CD14-positive monocyte (primary cell): Measurements from ENCODE around the gene RALA. TPM values are rescaled to one million over a fixed set of nuclear protein-coding genes. Genes with fewer than 3 reads are reported as not detected.
A peak's percentile ranks its signal among the peaks of the same experiment; 100 is the strongest.

Source experiments
- DNase-seq, 3 donors: peaks; one replicate each; pipeline ENCODE4 v3.0.0-alpha.2; 2011 to 2022
- H2AFZ ChIP-seq: 2 replicates; pipeline ENCODE4 v1.6.0; 2012; ENCODE audit warnings: mild to moderate bottlenecking, low read depth, low read length, inconsistent platforms; ENCODE audit not compliant: insufficient read depth, poor library complexity, severe bottlenecking
- H3K27ac ChIP-seq, 2 donors: 1 replicate in 1 of 2; 2 replicates in 1 of 2; pipeline ENCODE4 v1.5.1; 2012 to 2013; ENCODE audit warnings: low read length in 2 of 2, control low read depth in 1 of 2, inconsistent platforms in 1 of 2, low read depth in 1 of 2, mild to moderate bottlenecking in 1 of 2
- H3K27me3 ChIP-seq, 2 donors: one replicate each; pipeline versions ENCODE4 v1.6.0 to v1.6.1; 2011 to 2013; ENCODE audit warnings: low read length in 2 of 2; ENCODE audit not compliant: control insufficient read depth in 2 of 2, insufficient read depth in 2 of 2
- H3K36me3 ChIP-seq, 2 donors: replicated peaks in 1 of 2; 1 replicate in 1 of 2; 2 replicates in 1 of 2; pipeline versions ENCODE4 v1.5.1 to v1.6.1; 2012 to 2013; ENCODE audit warnings: low read length in 2 of 2, control low read depth in 1 of 2, inconsistent platforms in 1 of 2, mild to moderate bottlenecking in 1 of 2; ENCODE audit not compliant: insufficient read depth in 2 of 2, control insufficient read depth in 1 of 2
- H3K4me1 ChIP-seq, 2 donors: 1 replicate in 1 of 2; 2 replicates in 1 of 2; pipeline versions ENCODE4 v1.5.1 to v1.6.1; 2012 to 2013; ENCODE audit warnings: low read length in 2 of 2, control low read depth in 1 of 2, inconsistent platforms in 1 of 2, mild to moderate bottlenecking in 1 of 2, moderate library complexity in 1 of 2; ENCODE audit not compliant: insufficient read depth in 2 of 2, control insufficient read depth in 1 of 2
- H3K4me2 ChIP-seq: replicated peaks from 2 replicates; pipeline ENCODE3; 2012; ENCODE audit warnings: low read length, moderate library complexity, mild to moderate bottlenecking; ENCODE audit not compliant: poor library complexity, severe bottlenecking; ENCODE audit errors: extremely low read depth
- H3K4me3 ChIP-seq, 3 experiments: fragments of 200-600 bp in 1 of 3; sonication (generic) in 1 of 3; replicated peaks in 1 of 3; 1 replicate in 2 of 3; 2 replicates in 1 of 3; pipeline ENCODE4 v1.5.1; 2011 to 2013; ENCODE audit warnings: low read length in 3 of 3, mild to moderate bottlenecking in 3 of 3, control low read depth in 2 of 3, low read depth in 2 of 3, inconsistent platforms in 1 of 3, moderate library complexity in 1 of 3
- H3K79me2 ChIP-seq: 2 replicates; pipeline ENCODE4 v1.6.0; 2012; ENCODE audit warnings: mild to moderate bottlenecking, control low read depth, inconsistent platforms, low read length, moderate library complexity; ENCODE audit not compliant: insufficient read depth
- H3K9ac ChIP-seq: 2 replicates; pipeline ENCODE4 v1.6.0; 2017; ENCODE audit warnings: low read length, mild to moderate bottlenecking; ENCODE audit not compliant: insufficient read depth, poor library complexity, severe bottlenecking
- H3K9me3 ChIP-seq, 2 donors: replicated peaks in 1 of 2; 1 replicate in 1 of 2; 2 replicates in 1 of 2; pipeline versions ENCODE4 v1.5.1 to v1.6.1; 2012 to 2013; ENCODE audit warnings: low read length in 2 of 2, control low read depth in 1 of 2; ENCODE audit not compliant: control insufficient read depth in 1 of 2, insufficient read depth in 1 of 2
- H4K20me1 ChIP-seq: 2 replicates; pipeline ENCODE4 v1.6.0; 2012; ENCODE audit warnings: mild to moderate bottlenecking, low read length, control low read depth, moderate library complexity; ENCODE audit not compliant: insufficient read depth
- H3K27ac Mint-ChIP-seq, 7 donors: one replicate each; pipeline ENCODE4 v1.8.0; 2020; ENCODE audit warnings: mild to moderate bottlenecking in 7 of 7, mixed read lengths in 7 of 7, moderate library complexity in 6 of 7, inconsistent platforms in 2 of 7
- H3K27me3 Mint-ChIP-seq, 3 donors: one replicate each; pipeline ENCODE4 v1.8.0; 2021 to 2022; ENCODE audit warnings: low read depth in 3 of 3, mild to moderate bottlenecking in 3 of 3, mixed read lengths in 3 of 3, moderate library complexity in 3 of 3, inconsistent platforms in 1 of 3
- H3K36me3 Mint-ChIP-seq, 2 donors: one replicate each; pipeline ENCODE4 v1.8.0; 2020; ENCODE audit warnings: mixed read lengths in 2 of 2, inconsistent platforms in 1 of 2, mild to moderate bottlenecking in 1 of 2
- H3K4me1 Mint-ChIP-seq: one replicate; pipeline ENCODE4 v1.8.0; 2020; ENCODE audit warnings: mild to moderate bottlenecking, mixed read lengths
- H3K4me3 Mint-ChIP-seq, 2 donors: one replicate each; pipeline ENCODE4 v1.8.0; 2020; ENCODE audit warnings: mild to moderate bottlenecking in 2 of 2, mixed read lengths in 2 of 2, moderate library complexity in 1 of 2
- H3K9me3 Mint-ChIP-seq, 7 donors: one replicate each; pipeline ENCODE4 v1.8.0; 2020 to 2022; ENCODE audit warnings: mixed read lengths in 7 of 7, mild to moderate bottlenecking in 6 of 7, moderate library complexity in 6 of 7, inconsistent platforms in 2 of 7
- WGBS: methylation state at CpG from one replicate; pipeline ENCODE4 v1.1.5; 2013; ENCODE audit warnings: missing lambda C conversion rate; ENCODE audit not compliant: insufficient coverage; 5-methylcytosine and 5-hydroxymethylcytosine counted together
- intact Hi-C, 2 donors: fragments of 100-400 bp; cut with micrococcal nuclease; formaldehyde crosslinking; loops; one replicate each; pipeline versions ENCODE4 v1.15.0 to v1.15.1; 2023
- polyA plus RNA-seq, 3 donors: library from polyadenylated mRNA; depleted of rRNA in 1 of 3; unstranded in 2 of 3; stranded (reverse) in 1 of 3; fragments of 300-500 nt in 2 of 3; fragments of >200 nt in 1 of 3; fragmentation: Illumina TruSeq in 2 of 3; gene quantifications; 1 replicate in 2 of 3; 2 replicates in 1 of 3; pipeline ENCODE4 v1.2.3, GENCODE V29; 2012 to 2021
- TF ChIP-seq, protein P1 (sequence below): fragments of 200-600 bp; IDR thresholded peaks from one replicate; pipeline ENCODE4 v1.8.0; 2022; ENCODE audit warnings: antibody characterized with exemption, mild to moderate bottlenecking

The RALA gene
- polyA plus RNA-seq, 3 donors: 5.9 to 32.0 (median 30.8) TPM

DNA sequence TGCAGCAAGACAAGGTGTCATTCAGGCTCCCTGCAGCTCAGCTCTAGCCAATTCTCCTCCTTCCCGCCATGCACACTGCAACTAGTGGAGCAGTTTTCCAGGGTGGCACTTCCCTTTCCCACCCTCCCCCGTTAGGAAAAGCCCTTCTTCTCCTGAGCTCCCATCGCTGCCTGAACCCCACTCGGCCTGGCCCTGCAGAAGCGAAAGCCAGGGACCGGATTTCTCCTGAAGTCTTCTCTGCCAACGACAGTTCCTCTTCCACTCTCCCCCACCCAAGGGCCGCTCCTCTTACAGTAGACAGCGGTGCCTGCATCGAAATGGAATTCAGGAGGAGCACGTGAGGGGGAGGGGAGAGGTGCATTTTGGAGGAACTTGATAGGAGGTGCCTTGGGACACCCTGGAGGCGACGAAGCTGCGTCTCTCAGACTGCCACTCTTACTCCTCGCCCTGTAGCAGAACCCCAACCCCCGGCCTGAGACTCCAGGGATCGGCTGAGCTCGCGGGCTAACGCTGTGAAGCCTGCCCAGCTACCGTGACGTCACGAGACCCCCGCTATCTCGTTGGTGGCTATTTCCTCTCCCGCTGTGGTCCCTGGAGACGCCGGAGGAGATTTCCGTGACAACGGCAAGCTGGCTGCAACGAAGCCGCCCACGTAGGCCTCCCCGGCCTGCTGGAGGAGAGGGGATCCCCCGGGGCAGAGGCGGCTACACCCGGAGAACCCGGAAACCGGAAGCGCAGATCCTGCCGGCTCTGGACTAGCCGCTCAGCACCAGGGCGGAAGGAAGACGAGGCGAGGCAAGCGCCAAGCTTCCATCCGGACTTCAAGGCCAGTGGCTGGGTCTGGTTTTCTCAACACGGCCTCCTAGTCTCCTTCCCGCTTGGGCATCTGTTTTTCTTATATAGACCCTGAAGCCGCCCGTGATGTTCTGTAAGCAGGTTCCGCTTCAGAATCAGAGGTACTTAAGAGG lies 109.7 kb downstream of the RALA start:
- Histone ChIP-seq H3K27me3 (no peaks in the 10 kb centered on the region), H3K27ac (peak overlapping the region; percentile 86 to 98), H3K4me2 (peak overlapping the region; percentile 79), H3K9ac (peak overlapping the region; percentile 80), H2AFZ (peak overlapping the region; percentile 79), H3K36me3 (no peaks in the 10 kb centered on the region), H3K4me3 (peak overlapping the region; percentile 41 to 77 (median 66)), H3K9me3 (no peaks in the 10 kb centered on the region), H3K79me2 (peaks cover 19% of the 10 kb centered on the region), H3K4me1 (peaks cover 34 to 42% of the 10 kb centered on the region in 2 donors), H4K20me1 (no peaks in the 10 kb centered on the region)
- WGBS: 1% methylated on average over 41 of the region's 52 CpGs
- Mint-ChIP-seq H3K9me3 (peaks cover 0 to 4% (median 0%) of the 10 kb centered on the region in 7 donors), H3K27me3 (peaks cover 0 to 2% (median 0%) of the 10 kb centered on the region in 3 donors), H3K36me3 (peaks cover 4 to 5% of the 10 kb centered on the region in 2 donors), H3K4me1 (peaks cover 41% of the 10 kb centered on the region), H3K27ac (peak overlapping the region; percentile 96 to 99 (median 97)), H3K4me3 (peak overlapping the region; percentile 86 to 92)
- DNase-seq: peak; percentile 93 to 99 (median 95)
- intact Hi-C loops: loop anchor here in 1 of 2 donors (5.0 kb wide), 1 partner anchor 111 kb away; the partner anchor contains the start of gene RALA
- TF ChIP-seq, protein P1, sequence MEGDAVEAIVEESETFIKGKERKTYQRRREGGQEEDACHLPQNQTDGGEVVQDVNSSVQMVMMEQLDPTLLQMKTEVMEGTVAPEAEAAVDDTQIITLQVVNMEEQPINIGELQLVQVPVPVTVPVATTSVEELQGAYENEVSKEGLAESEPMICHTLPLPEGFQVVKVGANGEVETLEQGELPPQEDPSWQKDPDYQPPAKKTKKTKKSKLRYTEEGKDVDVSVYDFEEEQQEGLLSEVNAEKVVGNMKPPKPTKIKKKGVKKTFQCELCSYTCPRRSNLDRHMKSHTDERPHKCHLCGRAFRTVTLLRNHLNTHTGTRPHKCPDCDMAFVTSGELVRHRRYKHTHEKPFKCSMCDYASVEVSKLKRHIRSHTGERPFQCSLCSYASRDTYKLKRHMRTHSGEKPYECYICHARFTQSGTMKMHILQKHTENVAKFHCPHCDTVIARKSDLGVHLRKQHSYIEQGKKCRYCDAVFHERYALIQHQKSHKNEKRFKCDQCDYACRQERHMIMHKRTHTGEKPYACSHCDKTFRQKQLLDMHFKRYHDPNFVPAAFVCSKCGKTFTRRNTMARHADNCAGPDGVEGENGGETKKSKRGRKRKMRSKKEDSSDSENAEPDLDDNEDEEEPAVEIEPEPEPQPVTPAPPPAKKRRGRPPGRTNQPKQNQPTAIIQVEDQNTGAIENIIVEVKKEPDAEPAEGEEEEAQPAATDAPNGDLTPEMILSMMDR: no peak

DNA sequence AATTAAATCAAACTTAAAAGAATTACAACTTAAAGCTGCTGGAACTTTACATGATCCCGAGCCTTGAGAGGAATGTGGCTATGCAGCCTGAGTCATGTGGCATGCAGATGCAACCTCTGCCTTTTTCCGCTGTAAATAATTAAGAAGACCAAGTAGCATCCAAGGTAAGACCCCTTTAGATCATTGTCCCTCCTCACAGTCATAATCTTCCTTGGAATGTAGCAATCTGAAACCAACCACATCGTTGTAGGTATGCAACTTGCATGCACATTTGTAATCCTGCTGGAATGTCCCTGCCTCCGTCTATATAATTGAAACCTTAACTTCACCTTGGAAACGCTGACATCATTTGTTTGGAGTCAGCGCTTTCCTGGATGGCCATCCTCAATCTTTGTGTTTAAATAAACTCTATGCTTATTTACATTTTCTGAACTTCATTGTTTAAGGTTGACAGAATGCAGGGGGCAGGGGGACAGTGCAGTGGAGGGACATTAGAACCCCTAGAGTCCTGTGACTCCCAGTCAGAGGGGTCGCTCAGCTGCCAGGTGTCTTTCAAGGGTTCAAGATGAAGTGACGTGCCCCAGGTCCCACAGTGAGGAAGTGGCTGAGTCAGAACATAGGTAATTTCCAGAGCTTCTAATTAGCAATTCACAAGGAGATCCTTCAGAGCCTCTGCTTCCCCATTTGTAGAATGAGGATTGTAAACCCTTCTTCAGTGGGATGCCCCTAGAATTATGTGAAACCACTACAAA lies 110.7 kb downstream of the RALA start:
- H3K9ac ChIP-seq: peak overlapping the region; percentile 80
- peak overlapping the region; percentile 41 to 77 (median 66) for H3K4me3 ChIP-seq
- Mint-ChIP-seq H3K36me3 (peaks cover 4 to 5% of the 10 kb centered on the region in 2 donors), H3K27ac (peak overlapping the region; percentile 96 to 99 (median 97)), H3K4me1 (peaks cover 38% of the 10 kb centered on the region), H3K4me3 (peak overlapping the region; percentile 86 to 92), H3K27me3 (peaks cover 0 to 2% (median 0%) of the 10 kb centered on the region in 3 donors), H3K9me3 (peaks cover 0 to 2% (median 0%) of the 10 kb centered on the region in 7 donors)
- H3K4me2 ChIP-seq: peak overlapping the region; percentile 79
- H3K27me3 ChIP-seq: no peaks in the 10 kb centered on the region
- H3K4me1 ChIP-seq: peaks cover 34 to 40% of the 10 kb centered on the region in 2 donors
- intact Hi-C loops: loop anchor here in 1 of 2 donors (5.0 kb wide), 1 partner anchor 112 kb away; the partner anchor contains the start of gene RALA
- H4K20me1 ChIP-seq: no peaks in the 10 kb centered on the region
- TF ChIP-seq, protein P1: no peak
- H2AFZ ChIP-seq: peak overlapping the region; percentile 79
- peaks cover 19% of the 10 kb centered on the region for H3K79me2 ChIP-seq
- peak; percentile 50 to 92 (median 71) for DNase-seq
- no peaks in the 10 kb centered on the region for H3K36me3 ChIP-seq
- H3K9me3 ChIP-seq: no peaks in the 10 kb centered on the region
- H3K27ac ChIP-seq: peak overlapping the region; percentile 86 to 98
- WGBS: 40% methylated on average over 6 of the region's 8 CpGs
